GM18951 (cell line): ENCODE results near the gene KRTAP16-1.

Experiments used
- POLR2A ChIP-seq: IDR thresholded peaks from 4 replicates; pipeline ENCODE4 v1.6.1; 2011; ENCODE audit warnings: mild to moderate bottlenecking; ENCODE audit not compliant: insufficient read length, insufficient read depth; ENCODE audit errors: extremely low read depth
- in situ Hi-C: fragments of 300-500 bp; cut with MboI; formaldehyde crosslinking; loops from one replicate; pipeline ENCODE4 v1.12.0; 2022; ENCODE audit warnings: low sequenced_read_pairs, mixed read lengths, inconsistent platforms; ENCODE audit not compliant: unreplicated experiment

Gene KRTAP16-1

DNA sequence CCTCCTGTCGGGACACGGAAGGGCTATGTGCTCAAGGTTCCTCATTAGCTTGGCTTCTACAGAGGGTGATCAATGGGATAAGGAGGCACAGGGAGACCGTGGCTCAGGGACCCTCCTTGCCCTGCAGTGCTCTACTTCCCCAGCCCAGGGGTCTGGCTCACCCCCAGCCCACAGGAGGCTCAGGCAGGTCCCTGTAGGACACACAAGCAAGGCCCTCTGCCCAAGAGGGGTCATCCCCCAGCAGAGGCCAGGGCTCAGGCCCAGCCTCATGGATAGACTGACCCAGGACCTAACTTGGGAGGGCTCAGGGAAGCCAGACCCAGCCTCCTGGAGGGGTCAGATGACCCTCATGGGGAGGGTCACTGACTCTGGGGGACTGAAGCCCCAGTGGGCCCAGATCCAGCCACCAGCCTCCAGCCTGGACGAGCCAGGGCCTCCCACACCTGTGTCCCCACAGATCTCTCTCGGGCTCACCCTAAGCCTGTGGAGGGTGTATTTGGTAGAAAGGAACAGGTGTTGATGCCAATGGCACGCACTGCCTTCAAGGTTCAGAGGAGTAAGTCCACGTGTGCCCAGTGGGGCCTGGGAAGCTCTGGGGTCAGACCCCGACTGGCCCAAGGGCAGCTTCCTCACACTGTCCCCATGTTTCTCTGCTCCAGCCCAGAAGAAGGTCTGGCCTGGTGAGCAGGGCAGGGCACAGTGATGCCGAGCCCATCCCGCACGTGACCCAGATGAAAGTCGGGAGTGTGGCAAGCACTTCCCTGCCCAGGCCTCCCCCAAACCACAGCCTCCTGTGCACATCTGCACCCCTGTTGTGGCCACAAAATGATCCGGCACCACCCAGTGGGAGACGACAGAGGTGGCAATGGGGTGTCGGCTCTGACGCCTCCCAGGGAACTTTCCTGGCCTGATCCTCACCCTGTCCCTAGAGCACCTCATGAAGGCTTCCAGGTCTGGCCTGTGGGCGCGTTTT, 17.4 kb upstream of the KRTAP16-1 start:
- in situ Hi-C loops: no loop called here
- TF ChIP-seq POLR2A: no peak

DNA sequence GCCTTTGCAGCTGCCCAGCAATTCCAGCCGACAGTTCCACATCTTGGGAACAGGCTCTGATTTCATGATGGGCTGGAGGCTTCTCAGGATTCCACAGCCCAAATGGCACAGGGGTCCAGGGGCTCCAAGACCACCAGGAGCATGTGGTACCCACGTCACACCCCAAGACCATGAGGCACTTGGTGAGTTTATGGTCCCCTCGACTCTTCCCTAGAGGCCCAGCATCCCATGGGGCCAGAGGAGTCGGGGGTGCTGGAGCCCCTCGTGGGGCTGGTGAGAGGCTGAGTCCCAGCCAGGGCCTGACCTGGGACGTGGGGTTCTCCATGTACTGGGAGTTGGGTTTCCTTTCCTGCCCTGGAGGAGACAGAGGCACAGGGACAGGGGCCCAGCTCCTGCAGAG, 16.5 kb upstream of the KRTAP16-1 start:
- TF ChIP-seq POLR2A: no peak
- in situ Hi-C loops: no loop called here

DNA sequence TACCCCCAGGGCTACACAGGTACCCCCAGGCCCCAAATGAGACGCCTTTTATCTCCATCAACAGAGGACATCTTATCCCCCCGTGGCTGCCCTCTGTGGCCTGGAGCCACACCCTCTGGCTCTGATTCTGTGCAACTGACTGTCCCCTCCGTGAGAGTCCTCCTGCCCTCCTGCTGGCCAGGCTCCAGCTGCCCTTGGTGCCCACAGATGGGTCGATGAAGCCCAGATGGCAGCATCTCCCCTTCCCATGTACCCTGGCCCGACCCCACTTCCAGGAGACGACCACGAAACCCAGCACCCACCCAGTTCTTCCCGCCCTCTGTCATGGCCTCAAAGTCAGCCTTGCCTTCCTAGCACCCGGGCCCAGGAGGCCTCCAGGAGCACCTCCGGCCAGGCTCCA, 16.0 kb upstream of the KRTAP16-1 start:
- in situ Hi-C loops: no loop called here
- TF ChIP-seq POLR2A: no peak

DNA sequence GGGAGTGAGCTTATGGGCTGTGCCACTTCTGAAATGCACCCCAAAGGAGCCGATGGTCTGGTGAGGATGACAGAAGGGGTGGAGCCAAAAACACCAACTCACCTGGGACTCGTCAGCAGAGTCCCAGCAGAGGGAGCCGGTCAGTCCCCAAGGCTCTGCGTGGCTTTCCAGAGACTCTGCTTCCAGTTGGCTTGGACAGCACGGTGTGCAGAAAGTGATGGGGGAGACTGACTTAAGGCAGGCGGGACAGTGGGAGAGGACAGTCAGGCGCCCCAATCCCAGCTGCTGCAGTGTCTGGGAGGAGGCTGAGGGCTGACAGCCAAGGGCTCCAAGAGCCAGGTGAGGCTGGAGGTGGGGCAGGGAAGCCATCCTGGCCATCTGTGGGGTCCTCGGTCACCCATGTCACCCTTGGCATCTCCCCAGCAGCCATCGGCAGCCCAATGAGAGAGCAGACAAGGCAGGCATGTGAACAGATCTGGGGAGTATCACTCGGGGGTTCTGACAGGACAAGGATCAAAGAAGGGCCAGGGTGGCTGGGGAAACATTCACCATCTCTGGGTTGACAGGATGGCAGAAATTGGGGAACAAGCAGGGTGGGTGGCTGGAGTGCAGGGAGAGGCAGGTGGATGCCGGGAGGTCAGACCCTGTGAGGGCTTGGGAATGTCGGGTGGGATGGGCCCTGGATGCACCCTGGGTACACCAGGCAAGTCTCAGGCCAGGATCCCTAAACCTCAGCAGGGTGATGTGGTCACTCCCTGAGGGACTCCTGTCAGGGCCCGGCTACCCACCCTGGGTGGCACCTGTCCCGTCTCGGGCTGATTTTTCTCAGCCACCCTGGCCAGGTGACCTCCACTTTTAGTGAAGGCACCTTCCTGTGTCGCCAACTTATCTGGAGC, 15.3 kb upstream of the KRTAP16-1 start:
- in situ Hi-C loops: no loop called here
- TF ChIP-seq POLR2A: no peak

DNA sequence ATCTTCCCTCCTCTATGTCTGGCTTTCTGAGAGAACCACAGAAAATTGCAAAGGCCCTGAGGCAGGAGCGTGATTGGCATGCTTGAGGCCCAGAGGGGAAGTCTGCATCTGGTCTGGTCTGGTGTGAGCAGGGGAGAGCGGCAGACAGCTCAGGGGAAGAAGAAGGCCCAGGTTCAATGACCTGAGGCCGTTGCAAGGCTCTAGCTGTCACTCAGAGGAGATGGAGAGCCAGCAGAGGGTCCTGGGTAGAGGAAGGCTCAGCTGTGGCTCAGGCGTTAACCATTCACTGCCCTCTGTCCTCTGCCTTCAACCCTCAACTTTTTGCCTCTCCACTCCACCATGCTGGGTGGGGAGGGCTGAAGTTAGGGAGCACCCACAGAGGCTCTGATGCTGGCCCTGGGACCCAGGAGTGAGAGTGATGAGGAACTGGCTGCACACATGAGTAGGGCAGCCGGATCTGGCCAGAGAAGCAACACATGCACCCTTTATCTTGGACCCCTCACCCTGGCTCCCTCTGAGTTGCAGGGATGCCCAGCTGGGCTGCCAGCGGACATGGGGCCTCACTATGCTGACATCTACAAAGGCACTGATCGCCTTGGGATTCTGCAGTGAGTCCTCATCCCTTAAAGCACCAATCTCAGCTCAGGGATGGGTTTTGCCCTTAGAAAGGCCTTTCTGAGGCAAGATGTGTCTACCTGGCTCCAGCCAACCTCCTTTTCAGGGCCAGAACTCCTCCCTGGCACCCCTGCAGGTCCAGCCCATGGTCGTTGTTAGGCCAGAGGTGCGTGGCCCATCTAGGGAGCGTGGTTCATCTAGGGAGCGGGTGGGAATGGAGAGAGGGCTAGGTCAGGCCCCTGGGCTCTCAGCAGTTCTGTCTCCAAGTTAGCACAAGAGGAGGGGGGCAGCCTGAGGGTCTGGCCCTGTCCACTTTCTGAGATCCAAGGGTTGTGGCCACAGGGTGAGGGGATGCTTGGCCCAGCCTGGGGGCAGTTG, 14.1 kb upstream of the KRTAP16-1 start:
- no peak for TF ChIP-seq POLR2A
- in situ Hi-C loops: no loop called here

DNA sequence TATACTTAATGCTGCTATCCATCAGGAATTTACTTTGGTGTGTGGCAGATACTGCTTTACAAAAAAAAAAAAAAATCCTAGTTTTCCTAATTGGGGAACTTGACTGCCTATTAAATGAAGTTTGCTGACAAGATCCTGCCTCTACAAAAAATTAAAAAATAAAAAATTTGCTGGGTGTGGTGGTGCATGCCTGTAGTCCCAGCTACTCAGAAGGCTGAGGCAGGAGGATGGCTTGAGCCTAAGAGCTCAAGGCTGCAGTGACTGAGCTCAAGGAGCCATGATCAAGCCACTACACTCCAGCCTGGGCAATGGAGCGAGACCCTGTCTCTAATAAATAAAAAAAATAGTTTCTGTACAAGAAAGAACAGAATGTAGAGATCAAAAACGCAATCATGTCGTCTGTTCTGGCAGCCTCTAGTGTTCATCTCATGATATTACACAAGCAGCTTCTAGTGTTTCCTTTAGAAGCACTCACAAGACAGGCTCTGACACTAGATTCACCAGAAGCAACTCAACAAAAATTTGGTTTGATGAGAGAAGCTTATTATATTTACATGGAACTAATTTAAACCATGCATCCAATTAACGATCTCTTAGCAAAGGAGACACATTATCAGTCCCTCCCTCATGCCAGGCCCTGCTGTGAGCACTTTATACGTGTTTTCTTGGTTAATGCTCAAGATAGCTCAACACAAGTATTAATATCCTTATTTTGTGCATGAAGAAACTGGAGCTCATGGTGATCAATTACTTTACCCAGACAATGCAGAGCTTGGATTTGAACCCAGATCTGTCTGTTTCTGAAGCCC, 13.2 kb upstream of the KRTAP16-1 start:
- no peak for TF ChIP-seq POLR2A
- in situ Hi-C loops: no loop called here

DNA sequence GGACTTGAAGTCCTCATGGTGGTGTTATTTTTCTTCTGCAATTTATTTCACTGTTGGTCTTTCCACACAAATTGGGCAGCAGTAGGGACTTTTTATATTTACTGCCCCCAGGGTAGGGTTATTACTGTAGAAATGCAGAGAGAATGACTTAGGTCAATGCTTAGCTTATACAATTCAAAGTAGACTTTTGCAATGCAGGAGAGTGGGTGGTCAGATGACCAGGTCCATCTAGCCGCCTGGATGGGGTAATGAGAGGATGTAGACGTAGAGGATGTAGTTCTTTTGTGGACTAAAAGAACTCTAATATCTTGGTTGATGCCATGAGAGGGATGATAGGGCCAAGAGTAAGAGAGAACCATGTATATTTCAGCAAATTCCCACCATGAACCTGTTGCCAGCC, 9.1 kb upstream of the KRTAP16-1 start:
- in situ Hi-C loops: no loop called here
- TF ChIP-seq POLR2A: no peak

DNA sequence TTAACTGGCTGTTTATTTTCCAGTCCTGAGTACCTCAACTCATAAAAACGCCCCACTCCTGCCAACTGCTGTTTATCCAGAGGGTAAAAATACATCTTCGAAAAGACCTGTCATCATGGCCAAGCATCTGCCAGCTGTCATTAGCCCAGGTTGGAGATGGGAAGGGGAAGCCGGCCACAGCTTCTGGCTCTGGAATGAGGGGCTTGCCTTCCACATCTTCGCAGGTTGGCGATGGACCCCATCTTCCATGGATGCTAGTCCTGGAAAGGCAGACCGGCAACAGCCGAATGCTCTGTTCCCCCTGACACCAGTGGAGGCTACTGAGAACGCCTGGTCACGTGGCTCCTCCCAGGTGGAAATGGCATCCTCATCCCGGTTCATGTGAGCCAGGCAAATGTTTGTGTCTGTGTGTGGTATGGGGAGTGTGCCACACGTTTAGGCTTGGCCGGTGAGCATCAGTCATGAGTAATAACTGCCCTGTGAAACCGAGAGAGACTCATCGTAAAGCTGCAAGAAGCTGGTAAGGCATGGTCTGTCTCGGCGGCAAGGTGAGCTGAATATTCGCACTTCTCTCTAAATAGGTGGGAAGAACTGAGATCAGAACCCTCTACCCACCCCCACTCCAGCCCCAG, 6.8 kb upstream of the KRTAP16-1 start:
- in situ Hi-C loops: no loop called here
- TF ChIP-seq POLR2A: no peak

DNA sequence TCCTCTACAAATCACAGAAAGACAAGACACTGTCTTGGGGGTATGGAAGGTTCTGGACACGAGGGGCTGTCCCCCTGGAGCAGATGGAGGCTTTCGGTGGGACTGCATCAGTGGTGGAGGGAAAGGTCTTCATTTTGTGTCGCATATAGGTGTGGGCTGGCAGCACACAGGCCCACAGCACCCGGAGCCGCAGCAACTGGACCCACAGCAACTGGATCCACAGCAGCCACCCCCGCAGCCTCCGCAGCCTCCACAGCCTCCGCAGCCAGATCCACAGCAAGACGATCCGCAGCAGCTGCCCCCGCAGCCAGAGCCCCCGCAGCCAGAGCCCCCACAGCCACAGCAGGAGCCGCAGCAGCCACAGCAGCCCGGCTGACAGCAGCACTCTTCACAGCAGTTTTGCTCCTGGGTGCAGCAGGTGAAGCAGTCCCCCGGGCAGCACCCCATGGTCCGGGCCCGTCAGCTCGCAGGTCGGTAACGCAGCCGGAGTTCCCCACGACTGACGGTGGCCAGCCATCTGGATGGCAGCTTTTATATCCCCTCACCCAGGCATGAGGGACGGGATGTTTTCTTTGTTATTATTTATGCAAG, 6.2 kb upstream of the KRTAP16-1 start, which contains the start of gene KRTAP17-1:
Gene KRTAP17-1 (minus strand): TSS at position 507 of the 591 bp plus-strand sequence. CDS start 60 bp downstream, at position 447.
- TF ChIP-seq POLR2A: no peak
- in situ Hi-C loops: no loop called here

DNA sequence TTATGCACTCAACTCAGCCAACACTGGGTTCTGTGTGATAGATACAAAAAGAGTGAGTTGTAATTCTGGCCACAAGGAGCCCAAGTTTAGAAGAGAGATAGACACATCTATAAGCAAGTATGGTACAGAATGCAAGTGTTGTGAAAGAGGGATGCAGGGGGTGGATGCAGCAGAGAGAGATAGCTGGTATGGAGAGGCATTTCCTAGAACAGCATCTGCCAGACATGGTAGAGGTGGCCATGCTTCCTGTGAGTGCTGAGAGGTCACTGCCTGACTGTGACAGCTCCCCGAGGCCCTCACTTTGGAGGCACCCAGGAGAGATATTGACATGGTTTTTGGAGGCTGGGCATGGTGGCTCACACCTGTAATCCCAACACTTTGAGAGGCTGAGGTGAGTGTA, 2.0 kb upstream of the KRTAP16-1 start:
- no peak for TF ChIP-seq POLR2A
- in situ Hi-C loops: no loop called here
